ENCODE data around the gene MINDY4. TPM values are rescaled to one million over a fixed set of nuclear protein-coding genes. Genes with fewer than 3 reads are reported as not detected.
A peak's percentile ranks its signal among the peaks of the same experiment; 100 is the strongest.

Gene MINDY4
- total and polyA plus RNA-seq, 8 donors, result 1.6 to 22.8 (median 6.4) TPM; not detected in 1

GRCh38 chr7:30736291-30736690 lies 34.9 kb upstream of the MINDY4 start:
- DNase-seq, result no peak
- Histone ChIP-seq H3K4me1 (peaks cover 0 to 6% (median 3%) of the 10 kb centered on the region in 4 donors), H3K27me3 (peaks cover 0 to 1% (median 0%) of the 10 kb centered on the region in 3 donors), H3K27ac (no peak overlapping the region), H3K9me3 (no peaks in the 10 kb centered on the region), H3K36me3 (no peaks in the 10 kb centered on the region), H3K4me3 (no peak overlapping the region)
- intact Hi-C loops (cut with DNase I; ENCODE audit: low total_unique reads), result no loop called here
- WGBS, 5 donors, result 78 to 87% (median 82%) methylated on average over 4 of the region's 4 CpGs
- TF ChIP-seq EP300 (IDR thresholded peaks at IDR 0.05), result no peak
- TF ChIP-seq POLR2AphosphoS5 (IDR thresholded peaks at IDR 0.05), result no peak
- TF ChIP-seq CTCF (IDR thresholded peaks at IDR 0.05), result no peak
- TF ChIP-seq POLR2A (IDR thresholded peaks at IDR 0.05), result no peak

GRCh38 chr7:30738026-30738915 lies 32.9 kb upstream of the MINDY4 start:
- 76 to 86% (median 79%) methylated on average over 6 of the region's 6 CpGs for WGBS, 5 donors
- DNase-seq, result no peak
- Histone ChIP-seq H3K27ac (no peak overlapping the region), H3K36me3 (no peaks in the 10 kb centered on the region), H3K4me1 (peaks cover 0 to 6% (median 3%) of the 10 kb centered on the region in 4 donors), H3K9me3 (no peaks in the 10 kb centered on the region), H3K4me3 (no peak overlapping the region), H3K27me3 (no peaks in the 10 kb centered on the region)
- intact Hi-C loops (cut with DNase I; ENCODE audit: low total_unique reads), result no loop called here
- TF ChIP-seq EP300 (IDR thresholded peaks at IDR 0.05) (no peak), POLR2AphosphoS5 (IDR thresholded peaks at IDR 0.05) (no peak), CTCF (IDR thresholded peaks at IDR 0.05) (no peak), POLR2A (IDR thresholded peaks at IDR 0.05) (no peak)

GRCh38 chr7:30739691-30740090 lies 31.5 kb upstream of the MINDY4 start:
- H3K9me3 ChIP-seq, result no peaks in the 10 kb centered on the region
- WGBS, 5 donors, result 89 to 91% (median 91%) methylated on average over 2 of the region's 2 CpGs
- no peak overlapping the region for H3K27ac ChIP-seq
- intact Hi-C loops (cut with DNase I; ENCODE audit: low total_unique reads), result no loop called here
- peaks cover 0 to 6% (median 3%) of the 10 kb centered on the region in 4 donors for H3K4me1 ChIP-seq
- no peaks in the 10 kb centered on the region for H3K36me3 ChIP-seq
- no peaks in the 10 kb centered on the region for H3K27me3 ChIP-seq
- TF ChIP-seq CTCF (IDR thresholded peaks at IDR 0.05) (no peak), POLR2AphosphoS5 (IDR thresholded peaks at IDR 0.05) (no peak), EP300 (IDR thresholded peaks at IDR 0.05) (no peak), POLR2A (IDR thresholded peaks at IDR 0.05) (no peak)
- DNase-seq, result no peak
- no peak overlapping the region for H3K4me3 ChIP-seq

- Histone ChIP-seq H3K4me1 (peaks cover 0 to 6% (median 3%) of the 10 kb centered on the region in 4 donors), H3K4me3 (no peak overlapping the region), H3K36me3 (no peaks in the 10 kb centered on the region), H3K9me3 (no peaks in the 10 kb centered on the region), H3K27me3 (no peaks in the 10 kb centered on the region), H3K27ac (no peak overlapping the region)
- TF ChIP-seq POLR2AphosphoS5 (IDR thresholded peaks at IDR 0.05), result peak in 1 of 3 donors; percentile 54
- peak in 6 of 7 experiments; percentile 64 to 99 (median 95) for TF ChIP-seq CTCF (IDR thresholded peaks at IDR 0.05)
- no peak for TF ChIP-seq POLR2A (IDR thresholded peaks at IDR 0.05)
- TF ChIP-seq EP300 (IDR thresholded peaks at IDR 0.05), result no peak
- 24 to 32% (median 29%) methylated on average over 14 of the region's 14 CpGs for WGBS, 5 donors
- intact Hi-C loops (cut with DNase I; ENCODE audit: low total_unique reads), result no loop called here
- peak; percentile 82 to 90 for DNase-seq
Measured at GRCh38 chr7:30740417-30741181, 30.6 kb upstream of the MINDY4 start.
